ENCODE measurements around the gene OSGIN1. TPM values are rescaled to one million over a fixed set of nuclear protein-coding genes. Genes with fewer than 3 reads are reported as not detected.
A peak's percentile ranks its signal among the peaks of the same experiment; 100 is the strongest.

Gene OSGIN1
- total RNA-seq, 2 experiments from 2014 or later: 2.1 to 2.6 TPM

DNA sequence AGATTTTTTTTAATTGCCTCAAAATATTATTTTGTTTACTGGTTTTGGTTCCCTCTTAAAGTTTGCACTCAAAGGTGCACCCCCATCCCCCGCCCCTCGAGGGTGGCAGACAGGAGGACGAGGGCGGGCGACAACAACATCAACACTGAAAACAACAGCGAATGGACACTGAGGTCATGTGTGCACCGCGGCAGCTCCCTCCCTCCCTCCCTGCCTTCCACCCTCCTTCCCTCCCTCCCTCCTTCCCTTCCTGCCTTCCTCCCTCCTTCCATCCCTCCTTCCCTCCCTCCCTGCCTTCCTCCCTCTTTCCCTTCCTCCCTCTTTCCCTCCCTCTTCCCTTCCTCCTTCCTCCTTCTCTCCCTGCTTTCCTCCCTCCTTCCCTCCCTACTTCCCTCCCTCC lies 1.5 kb upstream of the OSGIN1 start:
- intact Hi-C loops (cut with DNase I, micrococcal nuclease): no loop called here
- H3K27ac Mint-ChIP-seq: no peak overlapping the region
- H3K9me3 ChIP-seq (ENCODE audit: control insufficient read depth in 1 of 2, insufficient read depth in 1 of 2, low read length in 2 of 2): peaks cover 0 to 18% of the 10 kb centered on the region in 2 experiments

DNA sequence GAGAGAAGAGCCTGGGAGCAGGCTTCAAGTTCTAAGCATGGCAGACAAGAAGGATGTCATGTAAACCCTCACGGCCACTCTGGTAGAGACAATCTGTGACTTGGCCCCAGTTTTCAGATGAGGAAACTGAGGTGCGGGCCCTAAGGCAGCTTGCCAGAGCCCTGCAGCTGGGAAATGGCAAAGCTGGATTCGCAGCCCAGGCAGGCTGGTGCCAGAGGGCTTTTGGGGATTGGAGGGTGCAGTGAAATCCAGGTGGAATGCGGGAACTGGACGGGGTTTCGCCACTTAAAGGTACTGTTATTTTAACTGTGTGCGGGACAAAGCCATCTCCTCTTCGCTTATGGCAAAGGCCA lies 477 bp upstream of the OSGIN1 start:
- intact Hi-C loops (cut with DNase I, micrococcal nuclease): no loop called here
- peaks cover 17% of the 10 kb centered on the region for H3K4me1 ChIP-seq (ENCODE audit: insufficient read depth, low read length)
- H3K9me3 ChIP-seq (ENCODE audit: control insufficient read depth in 1 of 2, insufficient read depth in 1 of 2, low read length in 2 of 2): peaks cover 0 to 19% of the 10 kb centered on the region in 2 experiments
- Mint-ChIP-seq H3K9me3 (no peaks in the 10 kb centered on the region), H3K4me1 (ENCODE audit: low read depth) (peaks cover 12% of the 10 kb centered on the region), H3K4me3 (no peak overlapping the region), H3K36me3 (ENCODE audit: low read depth) (no peaks in the 10 kb centered on the region), H3K27ac (no peak overlapping the region), H3K27me3 (peaks cover 33% of the 10 kb centered on the region)
- DNase-seq (no peak), ATAC-seq (ENCODE audit: poor library complexity) (no peak)
- CTCF ChIA-PET: no interaction called here
- peaks cover 36 to 39% of the 10 kb centered on the region in 2 experiments for H3K27me3 ChIP-seq (ENCODE audit: control insufficient read depth in 1 of 2, insufficient read depth in 2 of 2, low read length in 2 of 2)
- POLR2A ChIA-PET: no interaction called here
- no peak overlapping the region for H3K4me3 ChIP-seq (ENCODE audit: low read length)
- TF ChIP-seq, protein P1, sequence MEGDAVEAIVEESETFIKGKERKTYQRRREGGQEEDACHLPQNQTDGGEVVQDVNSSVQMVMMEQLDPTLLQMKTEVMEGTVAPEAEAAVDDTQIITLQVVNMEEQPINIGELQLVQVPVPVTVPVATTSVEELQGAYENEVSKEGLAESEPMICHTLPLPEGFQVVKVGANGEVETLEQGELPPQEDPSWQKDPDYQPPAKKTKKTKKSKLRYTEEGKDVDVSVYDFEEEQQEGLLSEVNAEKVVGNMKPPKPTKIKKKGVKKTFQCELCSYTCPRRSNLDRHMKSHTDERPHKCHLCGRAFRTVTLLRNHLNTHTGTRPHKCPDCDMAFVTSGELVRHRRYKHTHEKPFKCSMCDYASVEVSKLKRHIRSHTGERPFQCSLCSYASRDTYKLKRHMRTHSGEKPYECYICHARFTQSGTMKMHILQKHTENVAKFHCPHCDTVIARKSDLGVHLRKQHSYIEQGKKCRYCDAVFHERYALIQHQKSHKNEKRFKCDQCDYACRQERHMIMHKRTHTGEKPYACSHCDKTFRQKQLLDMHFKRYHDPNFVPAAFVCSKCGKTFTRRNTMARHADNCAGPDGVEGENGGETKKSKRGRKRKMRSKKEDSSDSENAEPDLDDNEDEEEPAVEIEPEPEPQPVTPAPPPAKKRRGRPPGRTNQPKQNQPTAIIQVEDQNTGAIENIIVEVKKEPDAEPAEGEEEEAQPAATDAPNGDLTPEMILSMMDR (IDR thresholded peaks at IDR 0.05): no peak
- H3K27ac ChIP-seq (ENCODE audit: low read depth in 1 of 2, low read length in 2 of 2): no peak overlapping the region
- no peaks in the 10 kb centered on the region for H3K36me3 ChIP-seq (ENCODE audit: insufficient read depth, low read length)

More for the DNA sequence above, 1.5 kb upstream of the OSGIN1 start:
- Histone ChIP-seq H3K27me3 (ENCODE audit: control insufficient read depth in 1 of 2, insufficient read depth in 2 of 2, low read length in 2 of 2) (peaks cover 36 to 39% of the 10 kb centered on the region in 2 experiments), H3K4me1 (ENCODE audit: insufficient read depth, low read length) (peaks cover 13% of the 10 kb centered on the region), H3K36me3 (ENCODE audit: insufficient read depth, low read length) (no peaks in the 10 kb centered on the region), H3K27ac (ENCODE audit: low read depth in 1 of 2, low read length in 2 of 2) (no peak overlapping the region), H3K4me3 (ENCODE audit: low read length) (no peak overlapping the region)
- Mint-ChIP-seq H3K4me3 (no peak overlapping the region), H3K36me3 (ENCODE audit: low read depth) (no peaks in the 10 kb centered on the region), H3K9me3 (no peaks in the 10 kb centered on the region), H3K4me1 (ENCODE audit: low read depth) (peaks cover 12% of the 10 kb centered on the region), H3K27me3 (peaks cover 29% of the 10 kb centered on the region)
- ChIA-PET POLR2A (no interaction called here), CTCF (no interaction called here)
- TF ChIP-seq, protein P1 (IDR thresholded peaks at IDR 0.05): no peak
- ATAC-seq (ENCODE audit: poor library complexity) (no peak), DNase-seq (no peak)

DNA sequence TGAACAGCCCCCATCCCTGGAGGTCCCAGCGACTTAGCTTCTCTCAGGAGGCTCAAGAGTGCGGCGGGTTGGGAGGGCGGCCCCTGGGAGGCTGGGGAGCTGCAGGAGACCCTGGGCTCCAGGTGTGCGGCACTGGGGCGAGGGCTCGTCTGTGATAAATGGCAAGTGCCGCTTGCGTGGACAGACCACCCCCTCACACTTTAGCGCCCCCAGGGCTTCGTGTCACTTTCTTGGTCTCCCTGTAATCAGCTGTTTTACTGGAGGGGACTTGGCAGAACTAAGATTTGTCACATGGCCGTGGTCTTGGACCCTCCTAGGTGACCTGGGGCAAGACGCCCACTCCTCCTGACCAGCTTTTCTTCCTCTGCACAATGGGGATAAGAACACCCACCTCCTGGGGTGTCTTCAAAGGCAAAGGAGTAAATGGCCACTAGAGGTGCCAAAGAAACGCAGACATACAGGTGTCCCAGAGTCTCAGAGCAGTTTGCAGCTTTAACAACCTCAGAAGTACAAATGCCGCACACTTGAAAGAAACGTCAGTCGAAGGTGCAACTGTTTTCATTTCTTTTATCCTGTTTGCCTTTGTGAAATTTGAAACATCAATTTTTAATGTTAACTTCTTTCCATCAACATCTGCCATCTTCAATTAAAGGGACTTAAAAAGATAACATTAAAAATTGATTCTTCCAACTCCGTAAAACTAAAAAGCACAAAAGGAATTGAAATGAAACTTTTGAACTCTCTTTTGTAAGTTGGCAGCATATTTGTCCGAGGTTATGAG lies 946 bp downstream of the OSGIN1 start:
- peaks cover 17% of the 10 kb centered on the region for H3K4me1 ChIP-seq (ENCODE audit: insufficient read depth, low read length)
- peaks cover 36 to 39% of the 10 kb centered on the region in 2 experiments for H3K27me3 ChIP-seq (ENCODE audit: control insufficient read depth in 1 of 2, insufficient read depth in 2 of 2, low read length in 2 of 2)
- no peak overlapping the region for H3K4me3 ChIP-seq (ENCODE audit: low read length)
- no peak overlapping the region for H3K27ac Mint-ChIP-seq
- peaks cover 12% of the 10 kb centered on the region for H3K4me1 Mint-ChIP-seq (ENCODE audit: low read depth)
- no peaks in the 10 kb centered on the region for H3K36me3 ChIP-seq (ENCODE audit: insufficient read depth, low read length)
- POLR2A ChIA-PET: no interaction called here
- peaks cover 0 to 19% of the 10 kb centered on the region in 2 experiments for H3K9me3 ChIP-seq (ENCODE audit: control insufficient read depth in 1 of 2, insufficient read depth in 1 of 2, low read length in 2 of 2)
- no peak overlapping the region for H3K27ac ChIP-seq (ENCODE audit: low read depth in 1 of 2, low read length in 2 of 2)
- CTCF ChIA-PET: no interaction called here
- ATAC-seq (ENCODE audit: poor library complexity) (peak; percentile 66), DNase-seq (peak in 2 of 14 experiments; percentile 8 to 29)
- H3K4me3 Mint-ChIP-seq: peak overlapping the region; percentile 62
- intact Hi-C loops (cut with DNase I, micrococcal nuclease): no loop called here
- peaks cover 33% of the 10 kb centered on the region for H3K27me3 Mint-ChIP-seq
- no peaks in the 10 kb centered on the region for H3K9me3 Mint-ChIP-seq
- H3K36me3 Mint-ChIP-seq (ENCODE audit: low read depth): no peaks in the 10 kb centered on the region
- TF ChIP-seq, protein P1 (IDR thresholded peaks at IDR 0.05): no peak
